GM19324 (cell line): ENCODE results near the gene KLHL12.

Experiments
- ATAC-seq: cut with Tn5 transposase; IDR thresholded peaks from one replicate; pipeline ENCODE4 v1.9.1; 2021; ENCODE audit warnings: mild to moderate bottlenecking, moderate library complexity; ENCODE audit not compliant: unreplicated experiment, low FRiP score

The KLHL12 gene

DNA sequence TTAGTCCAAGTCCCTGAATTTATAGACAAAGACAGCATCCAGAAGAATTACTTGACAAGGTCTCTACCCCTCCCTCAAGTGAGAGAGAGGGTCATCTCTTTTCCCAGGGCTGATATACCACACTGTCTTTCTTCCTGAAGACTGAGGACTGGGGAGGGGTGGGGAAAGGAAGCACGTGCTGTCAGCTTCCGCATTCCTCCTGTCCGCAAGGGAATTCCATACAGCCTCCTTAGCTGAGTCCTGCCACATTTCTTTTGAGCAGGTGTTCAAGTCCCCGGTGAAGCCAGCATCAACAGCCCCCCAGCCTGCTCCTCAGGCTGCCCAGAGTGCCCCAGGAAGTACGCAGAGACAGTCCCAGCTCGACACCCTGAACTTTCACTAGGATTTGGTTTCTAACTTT lies 82.1 kb downstream of the KLHL12 start:
- ATAC-seq: no peak

DNA sequence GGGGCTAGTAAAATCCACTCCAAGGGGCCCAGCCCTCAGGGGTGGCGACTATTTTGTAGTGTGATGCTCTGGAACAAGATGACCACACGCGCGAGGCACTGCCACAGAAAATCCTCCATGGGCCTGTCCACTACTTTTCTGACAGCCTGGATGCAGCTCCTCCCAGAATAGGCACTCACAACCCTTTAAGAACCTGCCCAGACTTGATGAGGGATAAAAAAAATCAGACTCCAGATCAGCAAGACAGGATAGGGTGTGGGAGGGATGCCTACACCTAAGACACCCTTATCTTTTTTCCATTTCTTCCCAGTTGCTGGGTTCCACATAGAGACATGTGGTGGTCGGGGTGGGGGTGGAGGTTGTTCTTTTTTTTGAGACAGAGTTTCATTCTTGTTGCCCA lies 82.8 kb downstream of the KLHL12 start:
- no peak for ATAC-seq

DNA sequence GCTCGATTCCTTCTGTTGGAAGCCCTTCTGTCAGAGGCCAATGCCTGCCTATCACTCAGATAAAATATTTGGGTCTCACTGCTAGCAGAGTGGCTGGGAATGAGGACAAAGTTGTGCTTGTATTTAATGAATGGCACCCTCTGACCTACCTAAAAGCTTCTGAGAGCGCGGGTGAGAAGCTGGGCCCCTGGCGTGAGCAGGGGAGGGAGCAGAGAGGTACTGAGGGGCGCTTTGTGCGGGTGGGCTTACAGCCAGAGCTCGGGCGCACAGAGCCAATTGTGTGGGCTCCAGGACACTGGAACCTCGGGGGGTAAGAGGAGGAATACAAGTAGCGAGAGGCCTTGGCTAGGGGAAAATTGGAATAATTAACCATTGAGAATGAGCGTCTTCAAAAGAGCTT lies 84.0 kb downstream of the KLHL12 start:
- ATAC-seq: no peak
